ENCODE data around the gene C10orf120.

C10orf120 gene

DNA sequence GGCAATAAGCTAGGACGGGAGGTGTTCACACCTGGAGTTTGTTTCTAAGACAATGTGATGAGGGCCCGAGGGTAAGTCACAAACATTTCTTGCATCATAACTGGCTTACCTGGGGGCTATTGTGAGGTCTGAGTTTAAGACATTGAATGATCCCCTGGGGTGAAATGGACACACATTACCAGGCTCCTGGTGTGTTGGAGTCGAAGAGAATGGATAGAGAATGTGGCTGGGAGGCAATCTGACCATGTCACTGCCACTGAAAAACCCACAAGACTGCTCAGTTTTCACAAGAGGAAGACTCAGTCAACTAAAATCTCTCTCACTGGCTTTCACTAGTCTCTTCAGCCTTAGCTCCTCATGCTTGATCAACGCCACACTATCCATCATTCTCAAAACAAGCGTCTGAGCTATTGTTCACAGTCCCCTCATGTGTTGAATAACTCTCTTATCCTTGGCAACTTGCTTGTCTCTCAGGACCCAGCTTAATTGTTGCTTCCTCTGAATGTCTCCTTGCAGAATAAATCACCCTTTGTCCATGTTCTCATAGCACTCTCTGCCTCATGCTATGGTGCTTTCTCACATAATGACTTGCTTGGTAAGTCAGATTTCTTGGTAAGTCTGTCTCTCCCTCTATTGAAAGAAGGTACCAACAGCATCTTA lies at the start of gene C10orf120:
Gene C10orf120, minus strand, starts transcription at position 51 of the 660 bp plus-strand sequence. CDS start 56 bp downstream, outside the sequence.
- no peak for DNase-seq (ENCODE audit: low spot score)

DNA sequence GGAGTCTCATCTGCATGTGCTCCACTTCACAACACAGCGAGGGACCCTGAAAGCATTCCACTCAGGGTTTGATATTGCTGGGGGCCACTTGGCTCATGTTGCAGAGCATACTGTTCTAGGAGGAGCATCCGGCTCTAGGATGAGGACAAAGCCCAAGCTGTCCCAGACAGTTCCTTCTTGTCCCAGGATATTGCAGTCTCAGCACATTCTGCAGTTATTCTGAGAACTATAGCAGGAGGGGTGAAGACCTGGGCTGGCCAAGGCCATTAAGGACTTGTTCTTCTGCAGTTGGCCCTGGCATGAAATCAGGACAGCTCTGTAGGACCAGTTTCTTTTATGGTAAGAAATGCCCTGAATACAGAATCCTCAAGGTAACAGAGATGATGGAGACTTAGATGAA lies 48.9 kb upstream of the C10orf120 start:
- no peak for DNase-seq (ENCODE audit: low spot score)

DNA sequence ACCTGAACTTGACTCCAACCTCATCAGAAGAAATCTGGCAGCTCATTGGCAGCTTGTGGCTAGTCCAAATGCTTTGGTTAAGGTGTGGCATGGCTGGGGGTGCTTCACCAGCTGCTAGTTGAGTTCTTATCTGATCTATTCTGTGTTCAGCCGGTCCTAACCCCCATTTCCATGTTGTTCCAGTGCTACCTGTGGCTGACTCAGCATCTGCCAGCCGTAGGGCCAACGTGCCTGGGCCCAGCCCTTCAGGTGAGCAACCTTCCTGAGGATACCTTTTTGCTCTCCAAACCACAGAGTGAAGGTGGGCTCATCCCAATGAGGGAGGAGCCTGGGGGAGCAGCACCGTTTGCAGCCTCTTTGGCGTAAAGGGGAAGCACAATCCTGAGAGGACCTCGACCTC lies 46.8 kb upstream of the C10orf120 start:
- no peak for DNase-seq (ENCODE audit: low spot score)

GRCh38 chr10:122744257-122744656 lies 44.6 kb upstream of the C10orf120 start:
- no peak for DNase-seq (ENCODE audit: low spot score)

DNA sequence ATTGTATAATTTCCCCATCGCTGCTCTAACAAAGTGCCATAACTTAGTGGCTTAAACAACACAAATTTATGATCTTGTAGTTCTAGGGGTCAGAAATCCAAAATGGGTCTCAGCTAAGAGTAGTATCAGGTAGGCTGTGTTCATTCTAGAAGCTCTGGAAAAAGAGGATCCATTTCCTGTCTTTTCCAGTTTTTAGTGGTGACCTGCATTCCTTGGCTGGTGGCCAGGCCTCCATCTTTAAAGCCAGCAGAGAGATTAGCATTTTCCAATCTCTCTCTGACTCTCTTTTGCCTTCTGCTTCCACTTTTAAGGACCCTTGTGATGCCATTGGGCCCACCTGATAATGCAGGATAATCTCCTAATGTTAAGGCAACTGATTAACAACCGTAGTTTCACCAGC lies 41.0 kb upstream of the C10orf120 start:
- no peak for DNase-seq (ENCODE audit: low spot score)

DNA sequence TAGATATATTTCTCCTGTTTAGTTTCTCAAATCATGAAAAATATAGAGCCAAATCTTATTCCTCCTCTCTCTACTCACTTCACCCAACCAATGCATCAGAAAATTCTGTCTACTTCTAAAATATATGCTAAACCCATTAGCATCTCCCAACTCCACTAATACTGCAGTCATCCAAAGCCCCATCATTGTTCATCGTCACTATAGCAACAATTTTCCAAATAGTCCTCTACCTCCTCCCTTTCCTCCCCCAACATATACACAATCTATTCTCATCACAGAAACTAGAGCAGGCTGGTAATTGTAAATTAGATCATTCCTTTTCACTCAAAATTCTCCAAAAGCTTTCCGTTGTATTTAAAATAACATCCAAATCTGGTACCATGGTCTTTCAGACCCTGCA lies 38.4 kb upstream of the C10orf120 start:
- no peak for DNase-seq (ENCODE audit: low spot score)

DNA sequence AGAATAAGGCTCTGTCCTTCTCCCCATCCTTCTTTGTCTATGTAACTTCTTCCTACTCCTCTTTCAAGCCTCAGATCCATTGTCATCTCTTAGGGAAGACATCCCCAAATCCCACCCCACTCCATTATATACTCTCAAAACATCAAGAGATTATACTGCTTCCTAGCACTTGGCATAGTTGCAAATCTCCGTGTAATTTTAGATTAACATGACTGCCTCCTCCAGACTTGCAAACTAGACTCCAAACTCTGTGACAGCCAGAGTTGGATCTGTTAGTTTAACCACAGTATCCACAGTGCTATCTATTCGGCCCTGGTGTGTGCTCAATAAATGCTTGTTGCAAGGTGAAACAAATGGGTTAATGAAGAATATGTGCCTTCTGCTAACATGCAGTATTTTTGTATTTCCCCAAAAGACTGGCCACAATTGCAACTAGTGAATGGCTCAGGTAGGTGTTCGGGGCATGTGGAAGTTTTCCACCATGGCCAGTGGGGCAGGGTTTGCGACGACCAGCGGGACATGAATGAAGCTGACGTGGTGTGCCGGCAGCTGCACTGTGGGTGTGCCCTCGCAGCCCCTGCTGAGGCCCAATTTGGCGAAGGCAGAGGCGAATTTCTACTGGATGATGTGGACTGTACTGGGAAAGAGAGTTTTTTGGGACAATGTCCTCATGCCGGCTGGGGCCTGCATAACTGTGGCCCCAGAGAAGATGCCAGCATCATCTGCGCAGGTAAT lies 34.5 kb upstream of the C10orf120 start:
- no peak for DNase-seq (ENCODE audit: low spot score)

DNA sequence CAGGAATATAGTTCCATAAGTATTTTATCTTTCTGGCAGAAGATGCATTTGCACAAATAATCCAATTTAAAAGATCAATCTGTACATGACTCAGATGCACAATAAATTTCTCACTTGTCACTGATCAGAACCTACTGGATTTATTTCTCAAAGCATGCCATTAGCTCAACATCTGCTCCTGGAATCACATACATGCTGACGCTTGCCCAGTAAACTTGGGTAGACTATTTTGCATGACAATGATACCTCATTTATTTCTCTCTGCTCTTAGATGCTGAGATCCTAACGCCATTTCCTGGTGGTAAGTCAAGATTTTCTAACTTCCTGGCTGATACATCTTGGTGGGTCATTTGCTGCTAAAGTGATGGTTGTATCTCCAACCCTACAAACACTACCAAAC lies 33.8 kb upstream of the C10orf120 start:
- no peak for DNase-seq (ENCODE audit: low spot score)

- no peak for DNase-seq (ENCODE audit: low spot score)
Measured at GRCh38 chr10:122730238-122730637, 30.6 kb upstream of the C10orf120 start.

GRCh38 chr10:122729126-122729525 lies 29.5 kb upstream of the C10orf120 start:
- no peak for DNase-seq (ENCODE audit: low spot score)

- peak; percentile 6 for DNase-seq (ENCODE audit: low spot score)
Measured at GRCh38 chr10:122727426-122727825, 27.8 kb upstream of the C10orf120 start.

- no peak for DNase-seq (ENCODE audit: low spot score)
Measured at GRCh38 chr10:122725768-122726167, 26.1 kb upstream of the C10orf120 start.

DNA sequence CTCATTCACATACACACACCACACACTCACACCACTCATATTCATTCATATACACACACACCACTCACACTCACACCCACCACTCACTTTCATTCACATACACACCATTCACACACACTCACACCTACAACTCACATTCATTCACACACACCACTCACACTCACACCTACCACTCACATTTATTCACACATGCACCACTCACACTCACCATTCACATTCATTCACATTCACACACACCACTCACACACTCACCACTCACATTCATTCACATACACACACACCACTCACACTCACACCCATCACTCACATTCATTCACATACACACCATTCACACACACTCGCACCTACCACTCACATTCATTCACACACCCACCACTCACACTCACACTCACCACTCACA lies 25.4 kb upstream of the C10orf120 start:
- DNase-seq (ENCODE audit: low spot score), result no peak

- no peak for DNase-seq (ENCODE audit: low spot score)
Measured at GRCh38 chr10:122721111-122721510, 21.5 kb upstream of the C10orf120 start.

GRCh38 chr10:122716025-122716424 lies 16.4 kb upstream of the C10orf120 start:
- DNase-seq (ENCODE audit: low spot score), result no peak

- DNase-seq (ENCODE audit: low spot score), result no peak
Measured at GRCh38 chr10:122715576-122715975, 15.9 kb upstream of the C10orf120 start.

DNA sequence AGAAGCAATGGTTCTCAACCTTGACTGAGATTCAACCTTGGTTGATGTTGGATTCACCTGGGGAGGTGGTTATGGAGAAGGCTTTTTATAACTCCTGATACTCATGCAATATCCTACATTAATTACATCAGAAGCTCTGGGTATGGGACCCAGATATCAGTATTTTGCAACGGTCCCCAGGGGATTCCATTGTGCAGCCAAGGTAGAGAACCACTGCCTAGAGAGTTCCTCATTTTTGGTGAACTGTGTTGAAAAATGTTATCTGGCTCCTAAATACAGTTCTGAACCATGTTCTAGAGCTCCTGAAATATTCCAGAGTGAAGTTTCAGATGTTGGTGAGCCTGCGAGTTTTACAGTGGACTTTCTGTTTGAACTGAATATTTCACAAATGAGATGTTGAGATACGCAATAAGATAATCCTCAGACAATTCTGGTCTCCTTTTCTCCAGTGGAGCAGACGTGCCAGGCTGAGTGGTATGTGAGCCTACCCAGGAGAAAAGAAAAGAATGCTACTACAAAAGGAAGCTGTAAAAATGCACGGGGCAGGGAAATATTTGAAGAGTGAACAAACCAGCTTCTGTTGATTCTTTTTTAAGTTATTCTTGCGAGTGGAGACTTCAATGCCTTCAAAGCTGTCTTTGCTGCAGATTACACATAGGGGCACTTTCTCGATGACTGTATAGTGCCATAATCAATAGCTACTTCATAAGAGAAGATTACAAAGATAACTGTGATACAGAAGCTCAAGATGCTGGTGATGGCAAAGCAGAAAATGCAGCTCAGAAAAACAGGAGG lies 13.6 kb upstream of the C10orf120 start:
- DNase-seq (ENCODE audit: low spot score), result no peak

DNA sequence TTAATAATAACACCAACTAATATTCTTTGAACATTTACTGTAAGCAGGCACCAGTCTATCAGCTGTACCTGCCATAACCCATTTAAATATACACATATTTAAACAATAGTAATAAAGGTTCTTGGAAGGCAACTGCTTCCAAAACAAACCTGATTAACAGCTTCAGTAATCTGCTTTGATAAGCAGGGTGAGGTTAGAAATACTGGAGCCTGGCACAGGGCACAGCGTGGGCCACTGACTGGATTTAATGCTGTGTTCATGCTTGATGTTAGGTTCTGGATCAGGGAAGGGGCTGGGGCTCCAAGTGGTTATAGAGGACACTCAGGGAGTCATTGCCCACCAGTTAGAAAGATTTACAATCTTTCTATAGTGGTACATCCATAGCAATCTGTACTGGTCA lies 10.9 kb upstream of the C10orf120 start:
- DNase-seq (ENCODE audit: low spot score), result no peak

GRCh38 chr10:122709971-122710370 lies 10.3 kb upstream of the C10orf120 start:
- DNase-seq (ENCODE audit: low spot score), result no peak

DNA sequence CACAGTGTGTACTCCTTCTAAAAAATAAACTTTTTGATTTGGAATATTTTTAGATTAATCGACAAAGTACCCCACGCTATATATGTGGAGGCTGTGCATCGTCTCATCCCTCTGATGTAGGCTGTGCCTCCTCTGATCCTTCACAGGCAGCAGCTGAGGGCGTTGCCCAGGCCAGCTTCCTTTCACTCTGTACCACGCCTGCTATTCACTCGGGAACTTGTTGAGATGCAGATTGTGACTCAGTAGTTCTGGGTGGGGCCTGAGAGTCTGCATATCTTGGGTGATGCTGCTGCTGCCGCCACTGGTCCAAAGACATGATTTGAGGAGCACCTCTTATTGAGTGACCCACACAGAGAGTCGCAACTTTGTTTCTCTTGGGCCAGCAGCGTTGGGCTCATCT lies 7.9 kb upstream of the C10orf120 start:
- DNase-seq (ENCODE audit: low spot score), result no peak

GRCh38 chr10:122706947-122707346 lies 7.3 kb upstream of the C10orf120 start:
- DNase-seq (ENCODE audit: low spot score), result no peak

DNA sequence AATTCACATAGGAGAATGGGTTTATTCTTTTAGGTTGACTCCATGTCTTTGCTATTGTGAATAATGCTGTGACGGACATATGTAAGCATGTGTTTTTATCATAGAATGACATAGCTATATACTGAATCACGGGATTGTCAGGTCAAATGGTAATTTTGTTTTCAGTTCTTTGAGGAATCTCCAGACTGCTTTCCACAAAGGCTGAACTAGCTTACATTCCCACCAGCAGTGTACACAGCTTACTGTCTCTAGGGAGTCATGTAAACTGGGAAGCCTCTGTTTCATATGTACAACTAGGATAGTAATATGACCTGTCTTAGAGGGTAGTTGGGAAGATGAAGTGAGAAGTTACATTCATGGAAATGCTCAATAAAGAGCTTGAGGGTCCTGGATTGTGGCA lies 6.8 kb upstream of the C10orf120 start:
- DNase-seq (ENCODE audit: low spot score), result no peak

Data from SW480 (cell line).